GM18909 (cell line): ENCODE measurements around the gene SPNS2.

Source experiments
- ATAC-seq: cut with Tn5 transposase; IDR thresholded peaks from one replicate; pipeline ENCODE4 v1.9.1; 2021; ENCODE audit warnings: mild to moderate bottlenecking; ENCODE audit not compliant: unreplicated experiment, poor library complexity

The SPNS2 gene

DNA sequence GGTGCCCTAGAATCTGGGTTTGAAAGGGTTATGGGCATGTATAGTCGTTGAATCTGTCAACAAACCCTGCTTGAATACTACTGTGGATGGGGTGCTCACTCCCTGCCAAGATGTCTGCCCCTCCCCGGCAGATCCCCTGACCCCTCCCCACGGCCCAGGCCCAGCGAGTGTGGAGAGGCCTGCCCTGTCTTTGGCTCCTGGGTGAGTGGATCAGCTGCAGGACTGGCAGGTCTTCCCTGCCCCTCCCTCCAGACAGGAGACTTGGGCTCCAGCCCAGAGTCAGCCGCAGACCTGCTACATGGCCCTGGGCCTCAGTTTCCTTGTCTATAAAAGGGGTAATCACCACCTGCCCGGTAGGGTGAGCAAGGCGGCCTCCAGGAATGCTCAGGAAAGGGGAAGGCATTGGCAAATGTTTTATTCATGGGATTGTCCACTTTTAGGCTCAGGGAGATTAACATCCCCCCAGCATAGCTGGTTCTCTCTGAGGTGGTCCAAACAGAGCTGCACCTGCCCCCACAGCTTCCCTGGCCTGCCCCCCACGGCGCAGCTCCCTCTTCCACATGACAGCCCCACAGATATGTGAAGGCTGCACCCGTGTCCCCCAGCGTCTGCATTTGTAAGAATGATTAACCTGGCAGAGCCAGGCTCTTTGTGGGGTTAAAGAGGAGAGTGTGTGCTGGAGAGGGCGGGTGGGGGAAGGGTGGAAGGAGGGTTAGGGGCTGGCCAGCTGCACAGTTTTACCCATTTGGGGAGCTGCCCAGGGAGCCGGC is 18.5 kb upstream of the SPNS2 start:
- ATAC-seq = no peak

DNA sequence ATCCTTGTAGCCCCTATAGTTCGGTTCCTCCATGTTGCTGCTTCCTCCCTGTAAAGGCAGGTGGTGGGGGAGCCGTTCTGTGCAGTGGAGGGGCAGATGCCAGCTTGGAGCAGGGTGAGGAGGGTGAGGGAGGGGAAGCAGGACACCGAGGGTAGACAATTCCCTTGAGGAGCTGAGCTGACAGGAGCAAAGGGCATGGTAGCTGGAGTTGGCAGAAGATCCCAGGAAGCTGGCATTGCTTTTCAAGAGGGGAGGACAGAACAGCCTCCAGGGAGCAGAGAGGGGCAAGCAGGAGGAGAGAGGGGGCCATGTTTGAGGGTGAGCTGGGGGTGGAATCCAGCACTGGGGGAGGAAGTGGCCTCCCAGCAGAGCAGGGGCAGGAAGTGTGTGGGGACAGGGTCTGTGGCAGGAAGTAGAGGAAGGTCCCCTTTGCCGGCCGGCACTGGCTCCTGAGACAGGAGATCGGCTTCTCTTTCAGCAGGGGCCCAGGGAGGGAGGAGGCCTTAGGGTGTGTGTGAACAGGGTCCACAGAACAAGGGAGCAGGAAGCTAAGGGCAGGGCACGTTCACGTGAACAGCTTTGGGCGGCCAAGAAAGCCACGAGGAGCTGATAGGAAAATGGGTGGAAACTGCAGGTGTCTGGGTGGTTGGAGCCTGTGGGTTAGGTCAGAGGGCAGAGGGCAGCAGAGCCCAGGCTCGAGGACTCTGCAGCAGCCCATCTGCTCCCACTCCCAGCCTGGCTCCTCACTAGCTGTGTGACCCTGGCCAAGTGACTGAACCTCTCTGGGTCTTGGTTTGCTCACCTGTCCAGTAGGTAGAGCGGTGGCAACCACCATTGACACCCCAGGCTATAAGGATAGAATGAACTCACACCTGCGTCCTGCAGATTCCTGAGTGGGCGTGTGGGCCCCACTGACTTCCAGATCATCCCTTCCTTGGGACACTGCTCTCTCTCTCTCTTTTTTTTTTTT is 17.5 kb upstream of the SPNS2 start:
- no peak for ATAC-seq

DNA sequence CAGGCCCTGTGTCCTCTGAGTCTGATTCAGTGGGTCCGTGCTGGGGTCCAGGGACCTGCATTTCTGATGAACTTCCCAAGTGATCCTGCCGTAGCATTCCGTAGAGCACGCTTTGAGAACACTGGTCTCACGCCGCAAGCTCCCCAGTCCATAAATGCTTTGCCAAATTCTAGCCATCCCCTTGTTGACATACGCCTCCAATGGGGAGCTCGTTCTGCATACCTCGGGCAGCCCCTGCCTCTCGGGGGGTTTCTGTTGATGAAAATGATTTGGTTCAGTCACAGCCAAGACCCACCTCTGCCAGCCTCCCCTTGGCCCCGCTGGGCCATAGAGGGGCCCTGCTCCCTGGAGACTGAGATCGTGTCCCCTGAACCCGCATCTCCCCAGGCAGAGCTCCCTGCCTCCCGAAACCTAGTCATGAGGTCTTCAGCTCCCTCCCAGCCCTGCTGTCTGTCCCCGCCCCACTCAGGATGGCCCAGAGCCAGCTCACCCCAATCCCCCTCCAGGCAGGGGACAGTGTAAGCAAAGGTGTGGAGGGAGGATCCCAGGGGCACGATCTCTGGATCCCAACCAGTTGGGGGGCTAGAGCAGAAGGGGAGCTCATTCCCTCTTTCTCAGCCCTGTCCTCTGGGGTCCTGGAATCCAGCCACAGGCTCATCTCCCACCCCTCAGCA is 16.2 kb upstream of the SPNS2 start:
- no peak for ATAC-seq

DNA sequence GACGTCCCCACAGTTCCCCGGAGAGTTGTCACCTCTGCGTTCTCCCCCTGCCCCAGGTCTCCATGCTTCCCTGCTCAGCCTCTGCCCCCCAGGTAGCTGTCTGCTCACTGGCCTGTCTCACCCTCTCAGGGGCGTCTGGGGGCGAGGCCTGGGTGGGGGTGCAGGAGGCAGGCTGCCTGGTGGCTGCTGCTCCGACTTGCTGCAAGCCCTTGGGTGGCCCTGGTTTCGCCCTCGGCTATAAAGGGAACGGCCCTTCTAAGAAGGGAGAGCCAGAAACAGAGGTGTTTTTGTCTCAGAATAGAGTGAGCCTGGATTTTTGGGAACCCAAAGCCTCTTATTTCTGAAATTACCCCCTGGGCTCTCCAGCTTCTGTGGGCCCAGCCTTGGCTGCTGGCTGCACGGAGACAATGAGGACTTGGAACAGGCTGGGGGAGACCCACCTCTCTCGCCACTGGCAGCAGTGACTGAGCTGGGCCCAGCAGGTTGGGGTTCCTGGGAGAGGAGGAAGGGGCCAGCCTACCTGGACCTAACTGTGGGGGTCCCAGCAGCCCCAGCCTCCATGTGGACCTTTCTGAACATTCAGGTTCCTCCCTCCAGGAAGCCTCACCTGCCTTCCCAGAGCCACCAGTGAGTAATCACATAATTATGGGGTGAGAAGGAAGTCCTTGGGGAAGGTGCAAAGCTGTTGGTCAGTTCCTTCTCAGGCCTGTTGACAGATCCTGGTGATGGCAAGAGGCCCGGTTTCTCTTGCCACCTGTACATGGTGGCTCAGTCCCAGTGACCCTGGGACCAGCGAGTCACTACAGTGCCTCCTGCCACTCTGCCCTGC is 15.5 kb upstream of the SPNS2 start:
- ATAC-seq = no peak

DNA sequence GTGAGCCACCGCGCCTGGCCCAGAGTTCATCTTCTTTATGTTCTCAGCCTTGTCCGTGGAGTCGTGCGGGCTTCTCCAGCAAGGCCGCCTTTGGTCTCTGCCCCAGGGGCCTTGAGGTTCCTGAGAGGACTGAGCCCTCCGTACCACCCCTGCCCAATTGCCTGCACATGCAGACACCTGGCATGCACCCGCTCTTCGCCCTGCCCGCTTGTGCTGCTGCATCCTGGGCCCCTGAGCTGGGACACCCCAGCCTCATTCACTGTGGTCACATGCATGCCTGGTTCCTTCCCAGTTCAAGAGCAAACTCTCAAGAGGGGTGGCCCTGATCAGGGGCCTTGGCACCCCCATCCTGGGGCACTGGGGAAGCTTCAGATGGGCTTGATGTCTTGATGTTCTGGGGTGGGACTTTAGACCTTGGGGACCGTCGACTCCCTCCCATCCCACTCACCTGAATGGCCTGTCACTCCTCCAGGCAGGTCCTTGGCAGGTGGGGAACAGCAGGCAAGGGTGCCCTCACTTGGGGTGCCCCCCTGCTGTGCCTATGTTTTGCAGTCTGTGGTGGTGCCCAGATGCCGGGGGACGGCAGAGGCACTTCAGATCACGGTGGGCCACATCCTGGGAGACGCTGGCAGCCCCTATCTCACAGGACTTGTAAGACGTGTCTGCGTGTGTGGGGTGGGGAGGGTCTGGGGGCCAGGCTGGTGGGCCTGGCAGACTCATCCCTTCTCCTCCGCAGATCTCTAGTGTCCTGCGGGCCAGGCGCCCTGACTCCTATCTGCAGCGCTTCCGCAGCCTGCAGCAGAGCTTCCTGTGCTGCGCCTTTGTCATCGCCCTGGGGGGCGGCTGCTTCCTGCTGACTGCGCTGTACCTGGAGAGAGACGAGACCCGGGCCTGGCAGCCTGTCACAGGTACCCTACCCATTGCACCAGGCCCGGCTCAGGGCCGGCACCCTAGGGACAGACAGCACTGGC is 12.7 kb upstream of the SPNS2 start:
- ATAC-seq = no peak

DNA sequence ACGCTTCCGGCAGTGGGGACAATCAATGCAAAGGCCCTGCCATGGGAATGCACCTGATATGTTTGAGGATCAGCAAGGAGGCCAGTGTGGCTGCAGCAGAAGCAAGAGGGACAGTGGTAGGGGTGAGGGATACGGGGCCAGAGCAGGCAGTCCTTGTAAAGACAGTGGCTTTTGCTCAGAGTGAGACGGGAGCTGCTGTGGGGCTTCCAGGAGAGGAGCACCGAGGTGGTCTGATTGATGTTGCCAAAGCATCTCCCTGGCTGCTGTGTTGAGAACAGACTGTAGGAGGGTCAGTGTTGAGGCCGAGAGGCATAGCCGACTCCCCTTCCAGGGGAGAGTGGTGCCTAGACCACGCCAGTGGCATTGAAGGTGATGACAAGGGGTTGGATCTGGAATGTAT is 11.4 kb upstream of the SPNS2 start:
- no peak for ATAC-seq

DNA sequence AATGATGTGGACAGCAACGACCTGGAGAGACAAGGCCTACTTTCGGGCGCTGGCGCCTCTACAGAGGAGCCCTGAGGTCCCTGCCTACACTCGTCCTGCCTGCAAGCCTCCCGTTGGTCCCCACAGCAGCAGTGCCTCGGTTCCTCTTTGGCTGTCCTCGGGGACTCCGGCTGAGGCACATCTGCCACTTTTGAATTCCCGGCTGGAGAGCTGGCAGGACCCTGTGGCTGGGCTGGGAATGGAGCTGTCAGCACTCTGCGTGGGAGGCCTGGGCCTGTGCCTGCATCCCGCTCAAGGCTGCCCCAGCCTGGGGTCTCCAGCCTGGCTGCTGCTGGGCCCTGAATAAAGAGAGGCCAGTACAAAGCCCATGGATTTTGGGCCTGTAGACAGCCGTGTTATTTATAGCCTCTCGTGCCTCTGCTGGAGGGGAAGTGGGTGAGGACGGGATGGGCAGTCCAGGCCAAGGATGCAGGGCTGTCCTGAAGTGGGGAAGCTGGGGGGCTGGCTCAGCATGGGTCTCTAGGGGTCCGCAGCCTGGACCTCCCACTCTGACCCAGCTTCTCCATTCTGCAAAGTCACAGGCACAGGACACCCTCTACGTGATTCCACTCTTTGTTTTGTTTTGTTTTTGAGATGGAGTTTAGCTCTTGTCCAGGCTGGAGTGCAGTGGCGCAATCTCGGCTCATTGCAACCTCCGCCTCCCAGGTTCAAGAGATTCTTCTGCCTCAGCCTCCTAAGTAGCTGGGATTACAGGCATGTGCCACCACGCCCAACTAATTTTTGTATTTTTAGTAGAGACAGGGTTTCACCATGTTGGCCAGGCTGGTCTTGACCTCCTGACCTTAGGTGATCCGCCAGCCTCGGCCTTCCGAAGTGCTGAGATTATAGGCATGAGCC is 10.6 kb upstream of the SPNS2 start:
- no peak for ATAC-seq

DNA sequence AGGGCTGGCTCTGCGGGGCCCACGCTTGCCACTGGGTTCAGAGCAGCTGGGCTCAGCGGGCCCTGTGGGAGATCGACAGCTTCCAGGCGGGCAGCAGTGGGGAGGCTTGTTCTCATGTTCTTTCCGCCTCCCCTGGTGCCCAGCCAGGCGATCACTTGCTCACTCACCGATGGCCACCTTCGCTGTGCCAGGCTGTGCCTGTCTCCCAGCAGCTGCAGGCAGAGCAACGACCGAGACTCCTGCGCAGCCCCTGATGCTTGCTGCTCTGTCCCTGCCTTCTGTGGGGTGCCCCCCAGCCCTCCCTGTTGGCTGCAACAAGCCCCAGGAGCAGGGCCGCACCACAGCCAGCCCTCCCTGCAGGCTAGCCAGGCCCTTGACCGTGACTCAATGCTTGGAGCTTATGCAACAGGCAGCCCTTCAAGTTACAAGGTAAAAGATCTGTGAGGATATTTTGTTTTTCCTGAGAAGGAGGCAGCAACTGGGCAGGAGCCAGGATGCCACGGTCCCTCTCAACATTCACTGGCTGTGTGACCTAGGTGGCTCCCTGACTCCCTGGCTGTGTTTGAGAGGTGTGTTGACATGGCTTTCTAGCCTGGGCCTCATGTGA is 9.6 kb upstream of the SPNS2 start:
- ATAC-seq = no peak

DNA sequence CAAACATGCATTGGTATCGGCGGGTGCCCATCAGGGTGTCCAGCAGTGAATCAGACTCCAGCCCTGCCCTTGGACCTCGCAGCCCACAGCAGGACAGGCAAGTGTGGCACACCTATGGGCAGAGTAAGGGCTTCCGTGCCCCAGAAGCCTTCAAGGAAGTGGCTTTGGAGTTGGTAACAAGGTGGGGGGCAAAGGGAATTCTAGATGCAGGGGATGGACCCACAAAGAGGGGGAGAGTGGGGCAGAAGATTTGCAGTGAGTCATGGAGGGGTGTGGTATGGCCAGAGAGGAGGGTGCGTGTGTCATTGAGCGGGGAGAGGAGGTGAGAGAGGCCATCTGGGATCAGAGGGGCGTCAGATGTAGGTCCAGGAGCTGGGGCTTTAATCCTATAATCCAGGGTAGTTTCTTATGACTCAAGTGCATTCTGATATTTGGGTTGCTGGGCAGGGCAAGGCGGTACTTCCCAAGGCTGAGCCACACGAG is 8.5 kb upstream of the SPNS2 start:
- no peak for ATAC-seq

DNA sequence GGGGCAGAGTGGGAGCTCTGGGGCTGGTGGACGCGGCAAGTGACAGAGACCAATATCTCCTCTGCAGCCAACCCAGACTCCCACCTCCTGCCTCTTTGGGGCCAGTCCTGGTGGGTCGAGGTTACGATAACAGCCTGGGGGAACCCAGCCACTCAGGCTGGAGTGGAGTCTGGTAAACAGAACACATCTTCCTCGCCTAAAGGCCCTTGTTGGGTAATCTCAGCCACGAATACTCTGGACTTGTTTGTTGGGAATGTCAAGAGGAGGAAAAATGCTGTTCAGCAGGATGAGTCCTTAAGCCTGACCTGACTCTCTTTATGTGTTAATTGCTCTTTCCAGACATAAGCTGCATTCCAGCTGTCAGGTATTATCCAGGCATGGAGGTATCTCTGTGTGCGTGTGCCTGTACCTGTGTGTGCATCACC is 8.0 kb upstream of the SPNS2 start:
- ATAC-seq = no peak

DNA sequence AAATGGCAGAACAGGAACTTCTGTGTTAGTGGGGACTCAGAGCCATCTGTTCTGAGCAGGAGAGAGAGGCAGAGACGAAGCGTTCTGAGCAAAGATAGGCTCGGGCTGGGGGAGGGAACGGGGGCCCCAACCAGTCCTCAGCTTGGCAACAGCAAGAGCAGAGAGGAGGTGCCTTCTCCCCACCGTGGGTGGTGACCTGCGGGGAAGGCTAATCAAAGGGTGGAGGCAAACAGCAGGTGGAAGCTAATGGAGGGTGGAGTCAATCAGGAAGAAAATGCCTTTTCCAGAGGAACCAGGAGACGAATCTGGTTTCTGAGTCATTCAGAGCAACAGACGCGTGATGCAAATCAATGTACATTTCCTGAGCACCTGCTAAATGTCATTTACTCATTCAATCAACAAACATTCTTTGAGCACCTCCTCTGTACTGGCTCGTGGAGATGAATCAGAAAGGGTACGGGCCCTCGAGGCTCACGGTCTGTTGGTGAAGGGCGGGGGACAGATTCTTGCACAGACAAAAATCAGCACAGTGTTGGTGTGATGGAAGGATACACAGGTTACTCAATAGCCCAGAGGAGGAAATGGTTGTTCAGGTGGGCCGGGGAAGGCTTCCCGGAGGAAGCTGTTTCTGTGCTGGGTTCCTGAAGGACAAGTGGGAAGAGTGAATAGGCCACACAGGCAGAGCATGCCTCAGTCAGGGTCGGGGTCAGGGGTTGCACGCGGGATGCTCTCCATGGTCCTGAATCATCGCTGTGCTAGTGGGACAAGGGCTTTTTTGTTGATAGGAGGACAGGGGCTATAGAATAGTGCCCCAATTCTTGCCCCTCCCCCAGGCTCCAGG is 5.7 kb upstream of the SPNS2 start:
- ATAC-seq = no peak

DNA sequence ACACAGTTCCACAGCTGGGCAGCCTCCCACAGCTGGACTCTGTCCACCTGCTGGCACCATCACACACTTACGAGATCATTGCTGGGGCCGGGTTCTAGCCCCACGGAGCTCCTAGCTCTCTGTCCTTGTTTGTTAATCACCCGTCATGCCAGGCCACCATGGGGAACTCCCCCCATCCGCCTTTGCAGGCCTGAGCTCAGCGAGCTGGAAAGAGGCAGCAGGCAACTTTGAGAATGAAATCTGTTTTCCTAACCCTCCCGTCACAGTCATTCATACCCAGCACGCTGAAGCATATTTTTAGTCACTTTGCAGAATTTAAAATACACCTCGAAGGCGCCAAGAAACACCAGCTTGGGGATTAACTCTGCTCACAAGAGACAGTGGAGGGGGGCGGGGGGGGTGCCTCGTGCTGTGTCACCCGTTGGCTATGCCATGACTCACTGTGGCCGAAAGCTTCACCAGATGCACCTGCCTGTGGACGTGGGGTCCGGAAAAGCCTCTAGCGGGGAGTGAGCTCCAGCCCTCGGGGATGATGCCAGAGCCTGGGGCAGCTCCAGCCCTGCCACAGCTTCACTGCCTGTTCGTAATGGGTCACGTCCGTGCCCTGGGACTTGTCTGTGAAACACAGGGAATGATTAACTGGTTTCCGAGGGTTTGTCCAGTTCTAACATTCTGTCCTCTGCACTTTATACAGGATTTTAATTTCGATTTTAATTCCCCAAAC is 1.4 kb upstream of the SPNS2 start:
- ATAC-seq = no peak

DNA sequence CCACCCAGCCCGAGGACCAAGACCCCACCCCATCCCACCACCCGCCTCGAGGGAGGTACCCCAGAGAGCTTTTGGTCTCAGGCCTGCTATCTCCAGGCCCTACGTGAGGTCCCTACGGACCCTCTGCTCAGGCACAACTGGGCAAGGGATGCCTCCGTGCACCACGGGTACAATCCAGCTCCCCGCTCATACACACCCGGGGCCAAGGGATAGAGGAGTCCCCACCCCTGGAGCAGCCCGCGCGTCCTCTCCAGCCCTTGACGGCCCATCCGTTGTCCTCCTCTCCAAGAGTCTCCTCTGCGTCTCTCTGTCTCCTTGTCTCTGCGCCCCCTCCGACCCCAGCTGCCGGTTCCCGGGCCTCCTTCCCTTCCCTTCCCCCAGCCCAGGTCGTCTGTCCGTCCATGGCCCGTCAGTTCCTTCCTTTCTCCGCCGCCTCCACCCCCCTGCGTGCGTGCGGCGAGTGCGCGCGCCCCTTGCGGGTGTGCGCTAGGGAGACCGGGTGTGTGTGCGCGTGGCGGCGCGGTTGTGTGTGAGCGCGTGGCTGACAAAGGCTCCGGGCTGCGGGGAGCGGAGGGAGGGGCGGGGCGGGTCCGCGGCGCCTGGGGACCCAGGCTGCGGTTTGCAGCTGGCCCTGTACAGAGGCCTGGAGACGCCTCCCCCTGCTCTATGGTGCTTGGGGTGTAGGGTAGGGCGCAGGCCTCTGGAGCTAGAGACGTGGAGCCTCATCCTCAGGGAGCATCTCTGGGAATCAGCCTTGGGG is 930 bp downstream of the SPNS2 start:
- ATAC-seq = no peak

DNA sequence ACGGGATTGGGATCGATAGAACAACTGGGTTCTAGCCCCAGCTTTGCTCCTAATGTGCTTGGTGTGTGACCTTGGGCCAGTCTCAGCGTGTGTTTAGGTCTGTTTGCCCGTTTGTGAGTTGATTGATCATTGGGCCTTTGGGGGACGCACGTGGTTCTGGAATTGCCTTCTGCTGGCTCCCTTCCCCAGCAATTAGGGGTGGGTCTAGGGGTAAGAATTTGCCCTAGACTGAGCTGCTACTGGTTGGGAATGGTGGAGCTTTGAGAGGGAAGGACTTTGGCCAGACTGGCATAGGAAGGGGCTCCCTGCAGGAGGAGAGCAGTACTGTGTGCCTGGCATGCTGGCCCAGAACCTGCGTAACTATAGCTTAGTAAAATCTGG is 1.5 kb downstream of the SPNS2 start:
- ATAC-seq = no peak

DNA sequence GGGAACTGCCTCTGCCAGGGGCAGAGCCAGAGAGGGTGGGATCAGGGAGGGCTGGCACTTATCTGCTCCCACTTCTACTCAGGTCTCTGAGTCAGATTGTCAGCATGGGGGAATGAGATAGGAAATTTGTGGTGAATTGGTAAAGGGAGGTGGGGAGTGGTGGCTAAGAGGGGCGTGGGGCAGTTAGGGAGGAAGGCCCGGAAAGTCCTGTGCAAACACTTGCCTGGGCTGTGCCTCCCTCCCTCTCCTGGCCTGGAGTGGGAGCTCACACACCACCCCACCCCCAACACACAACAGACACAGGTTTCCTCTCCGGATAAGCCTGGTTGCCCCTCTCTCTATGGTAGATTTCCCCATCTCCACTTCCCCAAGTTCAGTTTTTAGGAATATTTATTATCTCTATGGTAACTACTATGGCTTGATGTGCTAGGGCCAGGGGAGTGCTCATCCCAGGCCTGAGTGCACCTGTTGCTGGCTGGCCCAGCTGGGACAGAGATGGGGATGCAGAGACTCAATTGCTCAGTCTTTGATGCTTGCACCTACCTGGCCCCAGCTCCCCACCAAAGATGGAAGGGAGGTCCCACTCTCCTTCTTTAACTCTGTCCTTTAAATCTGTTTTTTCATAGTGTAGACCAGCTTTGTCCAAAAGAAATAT is 2.7 kb downstream of the SPNS2 start:
- ATAC-seq = no peak
